ENCODE results near the gene SSBP1.

Gene SSBP1

GRCh38 chr7:141706239-141707064 is 31.7 kb upstream of the SSBP1 start:
- Mint-ChIP-seq H3K27ac (no peak overlapping the region), H3K27me3 (ENCODE audit: low read depth, poor library complexity) (peaks cover 19% of the 10 kb centered on the region), H3K4me1 (peaks cover 27% of the 10 kb centered on the region), H3K4me3 (no peak overlapping the region), H3K36me3 (ENCODE audit: low read depth) (no peaks in the 10 kb centered on the region), H3K9me3 (no peaks in the 10 kb centered on the region)
- DNase-seq = no peak
- TF ChIP-seq, protein P1, sequence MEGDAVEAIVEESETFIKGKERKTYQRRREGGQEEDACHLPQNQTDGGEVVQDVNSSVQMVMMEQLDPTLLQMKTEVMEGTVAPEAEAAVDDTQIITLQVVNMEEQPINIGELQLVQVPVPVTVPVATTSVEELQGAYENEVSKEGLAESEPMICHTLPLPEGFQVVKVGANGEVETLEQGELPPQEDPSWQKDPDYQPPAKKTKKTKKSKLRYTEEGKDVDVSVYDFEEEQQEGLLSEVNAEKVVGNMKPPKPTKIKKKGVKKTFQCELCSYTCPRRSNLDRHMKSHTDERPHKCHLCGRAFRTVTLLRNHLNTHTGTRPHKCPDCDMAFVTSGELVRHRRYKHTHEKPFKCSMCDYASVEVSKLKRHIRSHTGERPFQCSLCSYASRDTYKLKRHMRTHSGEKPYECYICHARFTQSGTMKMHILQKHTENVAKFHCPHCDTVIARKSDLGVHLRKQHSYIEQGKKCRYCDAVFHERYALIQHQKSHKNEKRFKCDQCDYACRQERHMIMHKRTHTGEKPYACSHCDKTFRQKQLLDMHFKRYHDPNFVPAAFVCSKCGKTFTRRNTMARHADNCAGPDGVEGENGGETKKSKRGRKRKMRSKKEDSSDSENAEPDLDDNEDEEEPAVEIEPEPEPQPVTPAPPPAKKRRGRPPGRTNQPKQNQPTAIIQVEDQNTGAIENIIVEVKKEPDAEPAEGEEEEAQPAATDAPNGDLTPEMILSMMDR (IDR thresholded peaks at IDR 0.05) = no peak

DNA sequence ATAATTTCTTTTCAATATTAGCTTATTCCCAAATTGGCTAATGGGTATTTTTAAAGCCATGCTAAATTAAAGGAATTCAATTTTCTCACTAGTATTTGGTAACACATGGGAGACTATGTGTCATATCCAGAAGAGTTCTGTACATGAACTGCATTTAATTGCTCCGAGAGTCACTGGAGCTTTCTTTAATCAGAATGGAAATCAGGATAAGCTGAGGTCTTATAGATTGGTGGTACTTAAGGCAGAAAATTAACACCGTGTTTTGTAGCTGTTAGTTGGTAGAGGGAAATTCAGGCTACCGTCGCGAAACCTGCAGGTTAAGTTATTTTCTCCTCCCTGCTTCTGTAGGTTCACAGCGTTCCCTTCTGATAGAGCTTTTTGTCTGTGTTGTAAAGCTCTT is 29.8 kb upstream of the SSBP1 start, which contains the start of gene WEE2:
TSS of gene WEE2 (plus strand) at position 3 of the 400 bp plus-strand sequence. CDS start 406 bp downstream, outside the sequence.
- Mint-ChIP-seq H3K9me3 (no peaks in the 10 kb centered on the region), H3K36me3 (ENCODE audit: low read depth) (no peaks in the 10 kb centered on the region), H3K4me3 (no peak within 1 kb of the TSS), H3K27me3 (ENCODE audit: low read depth, poor library complexity) (peaks cover 11% of the 10 kb centered on the region), H3K27ac (no peak within 1 kb of the TSS), H3K4me1 (peaks cover 19% of the 10 kb centered on the region)
- TF ChIP-seq, protein P1 (IDR thresholded peaks at IDR 0.05) = no peak
- no peak for DNase-seq

- peaks cover 12% of the 10 kb centered on the region for H3K4me1 Mint-ChIP-seq
- no peaks in the 10 kb centered on the region for H3K9me3 Mint-ChIP-seq
- peaks cover 7% of the 10 kb centered on the region for H3K27me3 Mint-ChIP-seq (ENCODE audit: low read depth, poor library complexity)
- no peaks in the 10 kb centered on the region for H3K36me3 Mint-ChIP-seq (ENCODE audit: low read depth)
- TF ChIP-seq, protein P1 (IDR thresholded peaks at IDR 0.05) = no peak
- H3K4me3 Mint-ChIP-seq = no peak overlapping the region
- no peak overlapping the region for H3K27ac Mint-ChIP-seq
- DNase-seq = no peak
Measured at GRCh38 chr7:141709318-141709717, 28.8 kb upstream of the SSBP1 start.

GRCh38 chr7:141709749-141710148 is 28.4 kb upstream of the SSBP1 start:
- Mint-ChIP-seq H3K9me3 (no peaks in the 10 kb centered on the region), H3K27me3 (ENCODE audit: low read depth, poor library complexity) (peaks cover 7% of the 10 kb centered on the region), H3K4me1 (peaks cover 7% of the 10 kb centered on the region), H3K4me3 (no peak overlapping the region), H3K27ac (no peak overlapping the region), H3K36me3 (ENCODE audit: low read depth) (no peaks in the 10 kb centered on the region)
- TF ChIP-seq, protein P1 (IDR thresholded peaks at IDR 0.05) = no peak
- no peak for DNase-seq

DNA sequence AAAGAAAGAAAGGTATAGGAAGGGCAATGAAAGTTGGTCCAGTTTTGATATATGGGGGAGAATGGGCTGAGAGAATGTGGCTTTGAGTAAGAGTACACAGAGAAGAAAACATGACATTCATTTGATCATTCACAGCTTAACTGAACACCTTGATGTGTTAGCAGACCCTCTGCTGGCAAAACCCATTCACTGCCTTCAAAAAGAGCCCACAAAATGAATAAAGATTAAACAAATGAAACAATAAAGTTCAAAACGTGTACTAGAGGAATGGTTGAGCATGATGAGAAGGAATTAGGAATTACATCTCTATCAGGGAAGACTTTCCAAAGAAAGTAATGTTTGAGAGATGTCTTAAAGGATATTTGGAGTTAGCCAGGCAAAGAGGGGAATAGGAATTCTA is 27.9 kb upstream of the SSBP1 start:
- Mint-ChIP-seq H3K4me3 (no peak overlapping the region), H3K4me1 (peaks cover 2% of the 10 kb centered on the region), H3K9me3 (no peaks in the 10 kb centered on the region), H3K36me3 (ENCODE audit: low read depth) (no peaks in the 10 kb centered on the region), H3K27ac (no peak overlapping the region), H3K27me3 (ENCODE audit: low read depth, poor library complexity) (peaks cover 6% of the 10 kb centered on the region)
- no peak for DNase-seq
- TF ChIP-seq, protein P1 (IDR thresholded peaks at IDR 0.05) = no peak

Measured in nephron progenitor cell (in vitro differentiated cells).